HepG2 (cell line): Measurements from ENCODE around the gene TCERG1. TPM values are rescaled to one million over a fixed set of nuclear protein-coding genes. Genes with fewer than 3 reads are reported as not detected.

Experiments
- ATAC-seq: fragments of 200-7000 bp; cut with Tn5 transposase; 3 replicates; pipeline ENCODE4 v1.9.1; 2020; ENCODE audit warnings: mild to moderate bottlenecking, moderate library complexity
- BruUV-seq: library from RNA; stranded (reverse); fragments of 400-500 nt; replicated peaks from 2 replicates; lab custom pipeline; 2021; lab: Mats Ljungman, UMichigan
- CTCF ChIA-PET: fragments of 300-600 bp; formaldehyde crosslinking; extraction: SDS; loops from one replicate; lab custom pipeline; 2021; ENCODE audit warnings: low total read pairs, inconsistent platforms, low intra/inter-chr PET ratio; lab: Yijun Ruan, JAX
- POLR2A ChIA-PET: fragments of 350-600 bp; sonication (Branson Sonifier 250); formaldehyde crosslinking; loops from one replicate; lab custom pipeline; 2020; ENCODE audit warnings: antibody characterized with exemption, inconsistent platforms; lab: Yijun Ruan, JAX
- DNase-seq: peaks from one replicate; pipeline ENCODE4 v3.0.0-alpha.2; 2015; ENCODE audit warnings: low spot score
- FAIRE-seq: peaks from 3 replicates; lab custom pipeline; 2011; peaks lifted over from hg19 to GRCh38; lab: Jason Lieb, UNC
- H2AFZ ChIP-seq: one replicate; pipeline ENCODE4 v1.6.1; 2011; ENCODE audit warnings: low read length, inconsistent platforms
- H3K27ac ChIP-seq: fragments of 300-600 bp; 3 replicates; pipeline ENCODE4 v1.8.0; 2011; ENCODE audit warnings: mixed run types, mild to moderate bottlenecking, mixed read lengths, low read length, inconsistent platforms; ENCODE audit not compliant: insufficient read depth; ENCODE audit errors: extremely low read length
- H3K27me3 ChIP-seq, 2 experiments: fragments of 200-600 bp in 1 of 2; 2 replicates in 1 of 2; 3 replicates in 1 of 2; pipeline versions ENCODE4 v1.6.0 to v1.8.0; 2011; ENCODE audit warnings: low read length in 2 of 2, mild to moderate bottlenecking in 2 of 2, moderate library complexity in 2 of 2, inconsistent platforms in 1 of 2; ENCODE audit not compliant: insufficient read depth in 2 of 2, control insufficient read depth in 1 of 2
- H3K36me3 ChIP-seq, 2 experiments: fragments of 200-600 bp in 1 of 2; replicated peaks in 1 of 2; 2 replicates in 1 of 2; 3 replicates in 1 of 2; pipeline versions ENCODE4 v1.5.1 to v1.8.0; 2011; ENCODE audit warnings: low read length in 2 of 2, inconsistent platforms in 1 of 2; ENCODE audit not compliant: insufficient read depth in 2 of 2, control insufficient read depth in 1 of 2
- H3K4me1 ChIP-seq: 2 replicates; pipeline ENCODE4 v1.5.1; 2012; ENCODE audit warnings: low read length, inconsistent platforms; ENCODE audit not compliant: insufficient read depth
- H3K4me2 ChIP-seq: 2 replicates; pipeline ENCODE4 v1.6.0; 2011; ENCODE audit warnings: low read depth, low read length, inconsistent platforms
- H3K4me3 ChIP-seq, 3 experiments: fragments of 200-600 bp in 1 of 3; sonication (generic), shearing (Covaris generic) in 1 of 3; replicated peaks in 1 of 3; 2 replicates each; pipeline ENCODE4 v1.5.1; 2011 to 2016; ENCODE audit warnings: low read length in 3 of 3, inconsistent platforms in 2 of 3, low read depth in 2 of 3, mild to moderate bottlenecking in 2 of 3, control low read depth in 1 of 3, mixed read lengths in 1 of 3; ENCODE audit not compliant: insufficient read depth in 1 of 3
- H3K79me2 ChIP-seq: one replicate; pipeline ENCODE4 v1.6.1; 2011; ENCODE audit warnings: low read length, inconsistent platforms; ENCODE audit not compliant: insufficient read depth
- H3K9ac ChIP-seq: 2 replicates; pipeline ENCODE4 v1.6.0; 2011; ENCODE audit warnings: mild to moderate bottlenecking, low read depth, low read length, inconsistent platforms; ENCODE audit not compliant: insufficient read depth
- H3K9me3 ChIP-seq: 2 replicates; pipeline ENCODE4 v1.5.1; 2012; ENCODE audit warnings: mild to moderate bottlenecking, low read length
- H4K20me1 ChIP-seq: 2 replicates; pipeline ENCODE4 v1.6.0; 2011; ENCODE audit warnings: inconsistent platforms, mild to moderate bottlenecking, low read length, moderate library complexity; ENCODE audit not compliant: insufficient read depth
- CTCF ChIP-seq: sonication (generic); formaldehyde crosslinking; IDR thresholded peaks from 2 replicates; pipeline ENCODE4 v1.5.0; 2020; ENCODE audit warnings: mild to moderate bottlenecking, missing genetic modification reagents, moderate library complexity
- HNF1B ChIP-seq: sonication (generic); formaldehyde crosslinking; IDR thresholded peaks from 2 replicates; pipeline ENCODE4 v1.5.1; 2020; ENCODE audit warnings: mild to moderate bottlenecking, moderate library complexity, missing genetic modification reagents
- RAD21 ChIP-seq: fragments of 450-650 bp; formaldehyde crosslinking; IDR thresholded peaks from 2 replicates; pipeline ENCODE4 v1.5.0; 2020; ENCODE audit warnings: mild to moderate bottlenecking
- SMC3 ChIP-seq: IDR thresholded peaks from 2 replicates; pipeline ENCODE4 v1.6.1; 2011; ENCODE audit warnings: low read length, improper control_type of control experiment
- STAG1 ChIP-seq: sonication (generic); formaldehyde crosslinking; IDR thresholded peaks from 2 replicates; pipeline ENCODE4 v1.4.0; 2020; ENCODE audit warnings: missing genetic modification reagents
- WGBS: methylation state at CpG from one replicate; pipeline ENCODE4 v1.1.6; 2017; ENCODE audit warnings: low lambda C conversion rate; 5-methylcytosine and 5-hydroxymethylcytosine counted together
- in situ Hi-C: cut with HindIII; loops from 2 replicates; pipeline ENCODE4 v1.10.0; 2017; ENCODE audit warnings: low pct_unique_long_range_greater_than_20kb; ENCODE audit not compliant: extremely low pct_ligation_motif_present
- intact Hi-C: fragments of 100-400 bp; cut with micrococcal nuclease; formaldehyde crosslinking; loops from one replicate; pipeline ENCODE4 v1.10.0; 2022; ENCODE audit not compliant: unreplicated experiment
- polyA plus RNA-seq, 8 experiments: library from polyadenylated mRNA; depleted of rRNA in 3 of 8; stranded (reverse) in 7 of 8; unstranded in 1 of 8; fragments of >200 nt; fragmentation: Illumina TruSeq in 4 of 8; extraction: Trizol in 4 of 8; gene quantifications; 2 replicates each; pipeline versions ENCODE4 v1.2.1 to v1.2.3, GENCODE V29; 2011 to 2016; ENCODE audit warnings: low read depth in 4 of 8, missing spikeins in 1 of 8, mixed read lengths in 1 of 8; ENCODE audit not compliant: insufficient read depth in 1 of 8
- total RNA-seq, 5 experiments: library from RNA; depleted of rRNA; stranded (reverse); fragments of >200 nt; fragmentation: Illumina TruSeq; extraction: Trizol; gene quantifications; 2 replicates each; pipeline ENCODE4 v1.2.3, GENCODE V29; 2016; ENCODE audit warnings: low read depth in 1 of 5

Gene TCERG1
- total and polyA plus RNA-seq, 2 of the 13 experiments (the other 11 are each of a cell fraction or from before 2014, with no cell fraction given) = 71.7 to 86.6 TPM

GRCh38 chr5:146426853-146427618, 20.1 kb upstream of the TCERG1 start:
- Histone ChIP-seq H3K27me3 (peaks cover 0 to 15% of the 10 kb centered on the region in 2 experiments; a peak in 1 of 5 replicates), H3K9me3 (no peaks in the 10 kb centered on the region), H3K79me2 (no peaks in the 10 kb centered on the region), H3K27ac (no peak overlapping the region), H2AFZ (no peak overlapping the region), H3K4me2 (no peak overlapping the region; the same call in 1 of the 2 replicates), H3K4me1 (0 out of 2 replicates have a peak, but pooled peaks cover 5% of the 10 kb centered on the region), H3K4me3 (no peak overlapping the region), H3K9ac (no peak overlapping the region), H3K36me3 (no peaks in the 10 kb centered on the region), H4K20me1 (no peaks in the 10 kb centered on the region)
- in situ Hi-C loops = loop anchor here (5.0 to 25.0 kb wide), 2 partner anchors 140 to 290 kb away; no protein-coding TSS in a partner anchor
- POLR2A ChIA-PET = no interaction called here
- ATAC-seq = peak; percentile 84
- intact Hi-C loops = loop anchor here (1.0 kb wide), 1 partner anchor 136 kb away; no protein-coding TSS in a partner anchor
- WGBS = 13% methylated on average over 7 of the region's 7 CpGs
- DNase-seq = peak; percentile 39
- CTCF ChIA-PET = interaction anchor here (1.9 kb wide), 1 partner anchor 135 kb away, joined by 16 read pairs; no protein-coding TSS in a partner anchor
- peak; percentile 81 for FAIRE-seq
- TF ChIP-seq RAD21 (CRISPR knock-in tag) (0 out of 2 replicates have a peak, but pooled peaks have one; percentile 16), CTCF (CRISPR knock-in tag) (peak; percentile 75), SMC3 (peak; percentile 45), STAG1 (CRISPR knock-in tag) (peak; percentile 77), HNF1B (CRISPR knock-in tag) (no peak)
- no TSS peak for BruUV-seq
